Stimulated activated CD4-positive, alpha-beta T cell treated with anti-CD3 and anti-CD28 coated beads, Interleukin-12 subunit alpha, Interleukin-12 subunit beta, amount 100 ng/mL, for 4 hours (primary cell): ENCODE results near the gene PTPRD.

Source experiments
- DNase-seq: peaks from one replicate; pipeline ENCODE4 v3.0.0-alpha.2; 2020

PTPRD gene

GRCh38 chr9:8604201-8604600, 2008.6 kb downstream of the PTPRD start:
- no peak for DNase-seq

- no peak for DNase-seq
Measured at GRCh38 chr9:8600914-8601680, 2011.7 kb downstream of the PTPRD start.

- DNase-seq = no peak
Measured at GRCh38 chr9:8599937-8600336, 2012.9 kb downstream of the PTPRD start.

- no peak for DNase-seq
Measured at GRCh38 chr9:8589476-8589875, 2023.3 kb downstream of the PTPRD start.

GRCh38 chr9:8585036-8585435, 2027.8 kb downstream of the PTPRD start:
- DNase-seq = no peak

GRCh38 chr9:8579661-8580060, 2033.1 kb downstream of the PTPRD start:
- DNase-seq = no peak

GRCh38 chr9:8576741-8577140, 2036.1 kb downstream of the PTPRD start:
- DNase-seq = no peak

- no peak for DNase-seq
Measured at GRCh38 chr9:8574846-8575245, 2038.0 kb downstream of the PTPRD start.

- no peak for DNase-seq
Measured at GRCh38 chr9:8572209-8572608, 2040.6 kb downstream of the PTPRD start.

GRCh38 chr9:8571643-8572042, 2041.2 kb downstream of the PTPRD start:
- no peak for DNase-seq

- DNase-seq = no peak
Measured at GRCh38 chr9:8570776-8571175, 2042.0 kb downstream of the PTPRD start.

GRCh38 chr9:8569823-8570222, 2043.0 kb downstream of the PTPRD start:
- DNase-seq = no peak

- no peak for DNase-seq
Measured at GRCh38 chr9:8567963-8568579, 2044.7 kb downstream of the PTPRD start.

- no peak for DNase-seq
Measured at GRCh38 chr9:8564960-8565359, 2047.8 kb downstream of the PTPRD start.

- no peak for DNase-seq
Measured at GRCh38 chr9:8560560-8561525, 2052.0 kb downstream of the PTPRD start.

GRCh38 chr9:8558176-8558575, 2054.6 kb downstream of the PTPRD start:
- DNase-seq = no peak

GRCh38 chr9:8555762-8556500, 2056.9 kb downstream of the PTPRD start:
- no peak for DNase-seq

- no peak for DNase-seq
Measured at GRCh38 chr9:8553444-8553843, 2059.4 kb downstream of the PTPRD start.

GRCh38 chr9:8552732-8553131, 2060.1 kb downstream of the PTPRD start:
- no peak for DNase-seq

- DNase-seq = no peak
Measured at GRCh38 chr9:8549214-8549613, 2063.6 kb downstream of the PTPRD start.

- no peak for DNase-seq
Measured at GRCh38 chr9:8543219-8543618, 2069.6 kb downstream of the PTPRD start.

GRCh38 chr9:8542537-8542936, 2070.3 kb downstream of the PTPRD start:
- no peak for DNase-seq

- no peak for DNase-seq
Measured at GRCh38 chr9:8539681-8540197, 2073.1 kb downstream of the PTPRD start.
